HEK293 (cell line): ENCODE measurements around the gene ZNF524.
A peak's percentile ranks its signal among the peaks of the same experiment; 100 is the strongest.

Experiments
- CTCF ChIA-PET: fragments of 350-600 bp; formaldehyde crosslinking; extraction: SDS; loops from one replicate; lab custom pipeline; 2021; ENCODE audit warnings: antibody characterized with exemption; lab: Yijun Ruan, JAX
- POLR2A ChIA-PET: fragments of 300-600 bp; formaldehyde crosslinking; extraction: SDS; loops from one replicate; lab custom pipeline; 2020; ENCODE audit warnings: antibody characterized with exemption, inconsistent platforms; lab: Yijun Ruan, JAX
- H3K27ac ChIP-seq: fragments of 200-500 bp; sonication (Bioruptor generic); 2 replicates; pipeline ENCODE4 v1.5.1; 2014; ENCODE audit warnings: low read depth, low read length, control low read depth, inconsistent platforms; ENCODE audit errors: extremely low read depth
- H3K36me3 ChIP-seq, 2 experiments: fragments of 200-500 bp in 1 of 2; sonication (Bioruptor generic) in 1 of 2; 1 replicate in 1 of 2; 2 replicates in 1 of 2; pipeline ENCODE4 v1.5.1; 2014 to 2017; ENCODE audit warnings: inconsistent platforms in 2 of 2, low read length in 2 of 2; ENCODE audit not compliant: control insufficient read depth in 2 of 2, insufficient read depth in 1 of 2
- H3K4me1 ChIP-seq: fragments of 200-500 bp; sonication (Bioruptor generic); 2 replicates; pipeline ENCODE4 v1.5.1; 2014; ENCODE audit warnings: mild to moderate bottlenecking, low read length, inconsistent platforms; ENCODE audit not compliant: control insufficient read depth, insufficient read depth
- H3K4me3 ChIP-seq: 2 replicates; pipeline ENCODE4 v1.5.1; 2011; ENCODE audit warnings: low read depth, mild to moderate bottlenecking, control low read depth, low read length, moderate library complexity
- H3K9me3 ChIP-seq: fragments of 200-500 bp; sonication (Bioruptor generic); 2 replicates; pipeline ENCODE4 v1.5.1; 2014; ENCODE audit warnings: low read depth, low read length, inconsistent platforms; ENCODE audit not compliant: control insufficient read depth, insufficient read depth
- EGR2 ChIP-seq: fragments of 450-650 bp; formaldehyde crosslinking; IDR thresholded peaks from 2 replicates; pipeline ENCODE4 v1.5.1; 2016; ENCODE audit warnings: low read depth, missing biosample characterization, missing genetic modification characterization
- SP2 ChIP-seq: fragments of 450-650 bp; formaldehyde crosslinking; IDR thresholded peaks from 2 replicates; pipeline ENCODE4 v1.5.1; 2016; ENCODE audit warnings: missing biosample characterization, missing genetic modification characterization
- TCF7L2 ChIP-seq: IDR thresholded peaks from 2 replicates; pipeline ENCODE4 v1.6.1; 2011; ENCODE audit warnings: low read depth, mild to moderate bottlenecking, inconsistent platforms, low read length, moderate library complexity, borderline replicate concordance
- YY1 ChIP-seq: fragments of 450-650 bp; formaldehyde crosslinking; IDR thresholded peaks from 2 replicates; pipeline ENCODE4 v1.5.1; 2018; ENCODE audit warnings: missing biosample characterization, missing genetic modification characterization
- YY2 ChIP-seq: fragments of 450-650 bp; formaldehyde crosslinking; IDR thresholded peaks from 2 replicates; pipeline ENCODE4 v1.5.1; 2016; ENCODE audit warnings: missing biosample characterization, missing genetic modification characterization
- ZBTB17 ChIP-seq: fragments of 450-650 bp; formaldehyde crosslinking; IDR thresholded peaks from 2 replicates; pipeline ENCODE4 v1.5.1; 2016; ENCODE audit warnings: missing biosample characterization, missing genetic modification characterization
- ZBTB21 ChIP-seq: fragments of 450-650 bp; formaldehyde crosslinking; IDR thresholded peaks from 2 replicates; pipeline ENCODE4 v1.5.1; 2017; ENCODE audit warnings: missing biosample characterization, missing genetic modification characterization
- ZFHX2 ChIP-seq: fragments of 450-650 bp; formaldehyde crosslinking; conservative IDR thresholded peaks from 2 replicates; pipeline ENCODE4 v1.5.1; 2016; ENCODE audit warnings: missing biosample characterization, missing genetic modification characterization
- ZFP3 ChIP-seq: fragments of 450-650 bp; formaldehyde crosslinking; IDR thresholded peaks from 2 replicates; pipeline ENCODE4 v1.5.1; 2016; ENCODE audit warnings: low read depth, missing biosample characterization, missing genetic modification characterization
- ZNF112 ChIP-seq: fragments of 450-650 bp; formaldehyde crosslinking; IDR thresholded peaks from 2 replicates; pipeline ENCODE4 v1.5.0; 2017; ENCODE audit warnings: missing biosample characterization, missing genetic modification characterization
- ZNF155 ChIP-seq: fragments of 450-650 bp; formaldehyde crosslinking; IDR thresholded peaks from 2 replicates; pipeline ENCODE4 v1.5.1; 2016; ENCODE audit warnings: missing biosample characterization, missing genetic modification characterization
- ZNF23 ChIP-seq: fragments of 450-650 bp; formaldehyde crosslinking; IDR thresholded peaks from 2 replicates; pipeline ENCODE4 v1.5.1; 2016; ENCODE audit warnings: missing biosample characterization, missing genetic modification characterization, borderline replicate concordance
- ZNF404 ChIP-seq: fragments of 450-650 bp; formaldehyde crosslinking; IDR thresholded peaks from 2 replicates; pipeline ENCODE4 v1.5.1; 2017; ENCODE audit warnings: missing biosample characterization, missing genetic modification characterization
- ZNF544 ChIP-seq: fragments of 450-650 bp; formaldehyde crosslinking; IDR thresholded peaks from 2 replicates; pipeline ENCODE4 v1.5.0; 2017; ENCODE audit warnings: missing biosample characterization, missing genetic modification characterization
- ZNF623 ChIP-seq: fragments of 450-650 bp; formaldehyde crosslinking; IDR thresholded peaks from 2 replicates; pipeline ENCODE4 v1.5.1; 2016; ENCODE audit warnings: missing biosample characterization, missing genetic modification characterization
- ZNF645 ChIP-seq: fragments of 450-650 bp; formaldehyde crosslinking; IDR thresholded peaks from 2 replicates; pipeline ENCODE4; 2016; ENCODE audit warnings: missing biosample characterization, missing genetic modification characterization
- TF ChIP-seq, protein P1 (sequence below): sonication (generic); formaldehyde crosslinking; IDR thresholded peaks from 2 replicates; pipeline ENCODE4 v1.8.1; 2022; ENCODE audit warnings: mild to moderate bottlenecking, moderate library complexity, missing genetic modification reagents
- TF ChIP-seq, protein P2 (sequence below): fragments of 450-650 bp; formaldehyde crosslinking; IDR thresholded peaks from 2 replicates; pipeline ENCODE4 v1.5.1; 2016; ENCODE audit warnings: missing biosample characterization, missing genetic modification characterization
- TF ChIP-seq, protein P3 (sequence below): fragments of 450-650 bp; formaldehyde crosslinking; optimal IDR thresholded peaks from 2 replicates; pipeline ENCODE3; 2016; ENCODE audit warnings: missing biosample characterization, mild to moderate bottlenecking, missing genetic modification characterization

Gene ZNF524

GRCh38 chr19:55596304-55596703 is 3.8 kb upstream of the ZNF524 start:
- Histone ChIP-seq H3K9me3 (no peaks in the 10 kb centered on the region), H3K27ac (no peak overlapping the region), H3K4me1 (peaks cover 3% of the 10 kb centered on the region; the same call in 1 of the 2 replicates), H3K4me3 (no peak overlapping the region), H3K36me3 (peaks cover 14 to 36% of the 10 kb centered on the region in 2 experiments)
- CTCF ChIA-PET: interaction anchor here (0.6 to 2.1 kb wide), 3 partner anchors 88 to 575 kb away, joined by 4 to 8 read pairs (median 6); no protein-coding TSS in a partner anchor
- TF ChIP-seq ZBTB21 (tag by site-specific recombination) (no peak), ZNF645 (tag by site-specific recombination) (no peak), ZNF623 (tag by site-specific recombination) (peak; percentile 91)
- POLR2A ChIA-PET: interaction anchor here (0.6 to 4.4 kb wide), 3 partner anchors 9 to 201 kb away, joined by 3 to 71 read pairs (median 5); partner anchors contain the start of gene ZNF784

- H3K36me3 ChIP-seq: peaks cover 14 to 33% of the 10 kb centered on the region in 2 experiments
- CTCF ChIA-PET: interaction anchor here (0.7 to 2.1 kb wide), 4 partner anchors 9 to 130 kb away, joined by 3 to 8 read pairs (median 6); no protein-coding TSS in a partner anchor
- H3K27ac ChIP-seq: no peak overlapping the region
- TF ChIP-seq TCF7L2: no peak
- TF ChIP-seq YY1 (tag by site-specific recombination): no peak
- TF ChIP-seq ZNF23 (tag by site-specific recombination): no peak
- TF ChIP-seq ZNF404: no peak
- TF ChIP-seq, protein P1, sequence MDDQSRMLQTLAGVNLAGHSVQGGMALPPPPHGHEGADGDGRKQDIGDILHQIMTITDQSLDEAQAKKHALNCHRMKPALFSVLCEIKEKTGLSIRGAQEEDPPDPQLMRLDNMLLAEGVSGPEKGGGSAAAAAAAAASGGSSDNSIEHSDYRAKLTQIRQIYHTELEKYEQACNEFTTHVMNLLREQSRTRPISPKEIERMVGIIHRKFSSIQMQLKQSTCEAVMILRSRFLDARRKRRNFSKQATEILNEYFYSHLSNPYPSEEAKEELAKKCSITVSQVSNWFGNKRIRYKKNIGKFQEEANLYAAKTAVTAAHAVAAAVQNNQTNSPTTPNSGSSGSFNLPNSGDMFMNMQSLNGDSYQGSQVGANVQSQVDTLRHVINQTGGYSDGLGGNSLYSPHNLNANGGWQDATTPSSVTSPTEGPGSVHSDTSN (CRISPR knock-in tag): 0 out of 2 replicates have a peak, but pooled peaks have one; percentile 34
- TF ChIP-seq, protein P2, sequence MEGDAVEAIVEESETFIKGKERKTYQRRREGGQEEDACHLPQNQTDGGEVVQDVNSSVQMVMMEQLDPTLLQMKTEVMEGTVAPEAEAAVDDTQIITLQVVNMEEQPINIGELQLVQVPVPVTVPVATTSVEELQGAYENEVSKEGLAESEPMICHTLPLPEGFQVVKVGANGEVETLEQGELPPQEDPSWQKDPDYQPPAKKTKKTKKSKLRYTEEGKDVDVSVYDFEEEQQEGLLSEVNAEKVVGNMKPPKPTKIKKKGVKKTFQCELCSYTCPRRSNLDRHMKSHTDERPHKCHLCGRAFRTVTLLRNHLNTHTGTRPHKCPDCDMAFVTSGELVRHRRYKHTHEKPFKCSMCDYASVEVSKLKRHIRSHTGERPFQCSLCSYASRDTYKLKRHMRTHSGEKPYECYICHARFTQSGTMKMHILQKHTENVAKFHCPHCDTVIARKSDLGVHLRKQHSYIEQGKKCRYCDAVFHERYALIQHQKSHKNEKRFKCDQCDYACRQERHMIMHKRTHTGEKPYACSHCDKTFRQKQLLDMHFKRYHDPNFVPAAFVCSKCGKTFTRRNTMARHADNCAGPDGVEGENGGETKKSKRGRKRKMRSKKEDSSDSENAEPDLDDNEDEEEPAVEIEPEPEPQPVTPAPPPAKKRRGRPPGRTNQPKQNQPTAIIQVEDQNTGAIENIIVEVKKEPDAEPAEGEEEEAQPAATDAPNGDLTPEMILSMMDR (tag by site-specific recombination): no peak
- peaks cover 3% of the 10 kb centered on the region; the same call in 1 of the 2 replicates for H3K4me1 ChIP-seq
- POLR2A ChIA-PET: interaction anchor here (0.5 to 4.4 kb wide), 6 partner anchors 11 to 630 kb away, joined by 3 to 71 read pairs (median 4); partner anchors contain the start of genes ZNF579 and ZNF784
- no peaks in the 10 kb centered on the region for H3K9me3 ChIP-seq
- no peak overlapping the region for H3K4me3 ChIP-seq
These were observed 2.6 kb upstream of the ZNF524 start for GRCh38 chr19:55597501-55597921.

GRCh38 chr19:55598034-55598433 is 2.1 kb upstream of the ZNF524 start:
- no peaks in the 10 kb centered on the region for H3K9me3 ChIP-seq
- peaks cover 3% of the 10 kb centered on the region; the same call in 1 of the 2 replicates for H3K4me1 ChIP-seq
- CTCF ChIA-PET: interaction anchor here (0.7 to 2.1 kb wide), 4 partner anchors 8 to 85 kb away, joined by 3 to 9 read pairs (median 6); no protein-coding TSS in a partner anchor

More at GRCh38 chr19:55598034-55598433, 2.1 kb upstream of the ZNF524 start:
- POLR2A ChIA-PET: interaction anchor here (0.6 to 4.4 kb wide), 5 partner anchors 11 to 630 kb away, joined by 4 to 71 read pairs (median 6); partner anchors contain the start of gene ZNF579
- Histone ChIP-seq H3K4me3 (no peak overlapping the region), H3K27ac (no peak overlapping the region), H3K36me3 (peaks cover 14 to 32% of the 10 kb centered on the region in 2 experiments)
- TF ChIP-seq YY2 (tag by site-specific recombination) (no peak), ZNF112 (tag by site-specific recombination) (no peak), ZNF544 (tag by site-specific recombination) (no peak), ZFHX2 (tag by site-specific recombination) (peak; percentile 67), ZBTB17 (tag by site-specific recombination) (no peak), ZNF155 (no peak), EGR2 (tag by site-specific recombination) (peak; percentile 85), ZFP3 (tag by site-specific recombination) (no peak), SP2 (tag by site-specific recombination) (peak; percentile 16; the same call in 1 of the 2 replicates)
- TF ChIP-seq, protein P3, sequence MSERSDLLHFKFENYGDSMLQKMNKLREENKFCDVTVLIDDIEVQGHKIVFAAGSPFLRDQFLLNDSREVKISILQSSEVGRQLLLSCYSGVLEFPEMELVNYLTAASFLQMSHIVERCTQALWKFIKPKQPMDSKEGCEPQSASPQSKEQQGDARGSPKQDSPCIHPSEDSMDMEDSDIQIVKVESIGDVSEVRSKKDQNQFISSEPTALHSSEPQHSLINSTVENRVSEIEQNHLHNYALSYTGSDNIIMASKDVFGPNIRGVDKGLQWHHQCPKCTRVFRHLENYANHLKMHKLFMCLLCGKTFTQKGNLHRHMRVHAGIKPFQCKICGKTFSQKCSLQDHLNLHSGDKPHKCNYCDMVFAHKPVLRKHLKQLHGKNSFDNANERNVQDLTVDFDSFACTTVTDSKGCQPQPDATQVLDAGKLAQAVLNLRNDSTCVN (tag by site-specific recombination): no peak
